ENCODE results near the gene TDG. TPM values are rescaled to one million over a fixed set of nuclear protein-coding genes. Genes with fewer than 3 reads are reported as not detected.

TDG gene
- total RNA-seq, 4 donors from 2014 or later = 5.1 to 17.5 (median 9.0) TPM

GRCh38 chr12:103957865-103958388 is 7.7 kb upstream of the TDG start:
- H3K27me3 ChIP-seq = no peaks in the 10 kb centered on the region
- in situ Hi-C loops (cut with MboI; ENCODE audit: low sequenced_read_pairs in 4 of 4) (loop anchor here in 1 of 4 donors (25.0 kb wide), 1 partner anchor 1154 kb away; the partner anchor contains the start of gene WASHC4), intact Hi-C loops (cut with DNase I; ENCODE audit: low total_unique reads) (loop anchor here (1.0 to 2.0 kb wide), 4 partner anchors 7 to 181 kb away; partner anchors contain the start of genes HSP90B1, NFYB and TDG)
- no peak for TF ChIP-seq POLR2A (IDR thresholded peaks at IDR 0.05)
- TF ChIP-seq, protein P1, sequence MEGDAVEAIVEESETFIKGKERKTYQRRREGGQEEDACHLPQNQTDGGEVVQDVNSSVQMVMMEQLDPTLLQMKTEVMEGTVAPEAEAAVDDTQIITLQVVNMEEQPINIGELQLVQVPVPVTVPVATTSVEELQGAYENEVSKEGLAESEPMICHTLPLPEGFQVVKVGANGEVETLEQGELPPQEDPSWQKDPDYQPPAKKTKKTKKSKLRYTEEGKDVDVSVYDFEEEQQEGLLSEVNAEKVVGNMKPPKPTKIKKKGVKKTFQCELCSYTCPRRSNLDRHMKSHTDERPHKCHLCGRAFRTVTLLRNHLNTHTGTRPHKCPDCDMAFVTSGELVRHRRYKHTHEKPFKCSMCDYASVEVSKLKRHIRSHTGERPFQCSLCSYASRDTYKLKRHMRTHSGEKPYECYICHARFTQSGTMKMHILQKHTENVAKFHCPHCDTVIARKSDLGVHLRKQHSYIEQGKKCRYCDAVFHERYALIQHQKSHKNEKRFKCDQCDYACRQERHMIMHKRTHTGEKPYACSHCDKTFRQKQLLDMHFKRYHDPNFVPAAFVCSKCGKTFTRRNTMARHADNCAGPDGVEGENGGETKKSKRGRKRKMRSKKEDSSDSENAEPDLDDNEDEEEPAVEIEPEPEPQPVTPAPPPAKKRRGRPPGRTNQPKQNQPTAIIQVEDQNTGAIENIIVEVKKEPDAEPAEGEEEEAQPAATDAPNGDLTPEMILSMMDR (IDR thresholded peaks at IDR 0.05 in 4 of 5, conservative IDR thresholded peaks at IDR 0.05 in 1 of 5) = no peak
- ATAC-seq (no peak), DNase-seq (no peak)
- H3K36me3 ChIP-seq = peaks cover 0 to 17% of the 10 kb centered on the region in 2 donors
- no peaks in the 10 kb centered on the region for H3K9me3 ChIP-seq
- peaks cover 22 to 25% of the 10 kb centered on the region in 2 donors for H3K4me1 ChIP-seq
- peak overlapping the region; percentile 81 to 92 (median 92) for H3K27ac ChIP-seq
- H3K4me3 ChIP-seq = peak overlapping the region; percentile 76 to 87 (median 82)

DNA sequence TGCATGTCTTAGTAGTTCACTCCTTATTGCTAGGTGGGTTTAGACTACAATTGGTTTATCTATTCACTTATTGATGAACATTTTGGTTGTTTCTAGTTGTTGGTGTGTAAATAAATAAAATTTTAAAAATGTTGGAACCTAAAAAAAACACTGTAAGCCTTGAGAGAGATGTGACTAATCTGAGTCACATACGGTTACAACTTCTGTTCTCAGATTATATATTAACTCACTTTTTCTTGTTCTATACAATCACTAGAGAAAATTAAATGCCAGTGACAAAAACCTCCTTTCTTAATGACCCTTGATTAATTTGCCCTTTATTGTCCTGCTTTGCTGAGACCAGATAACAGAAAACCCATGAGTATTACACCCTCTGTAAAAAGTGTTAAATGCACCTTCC is 7.1 kb upstream of the TDG start:
- TF ChIP-seq POLR2A (IDR thresholded peaks at IDR 0.05) = no peak
- TF ChIP-seq, protein P1 (IDR thresholded peaks at IDR 0.05 in 4 of 5, conservative IDR thresholded peaks at IDR 0.05 in 1 of 5) = no peak
- in situ Hi-C loops (cut with MboI; ENCODE audit: low sequenced_read_pairs in 4 of 4) = loop anchor here in 1 of 4 donors (25.0 kb wide), 1 partner anchor 1154 kb away; the partner anchor contains the start of gene WASHC4
- peak overlapping the region in 3 of 4 donors; percentile 92 for H3K27ac ChIP-seq

DNA sequence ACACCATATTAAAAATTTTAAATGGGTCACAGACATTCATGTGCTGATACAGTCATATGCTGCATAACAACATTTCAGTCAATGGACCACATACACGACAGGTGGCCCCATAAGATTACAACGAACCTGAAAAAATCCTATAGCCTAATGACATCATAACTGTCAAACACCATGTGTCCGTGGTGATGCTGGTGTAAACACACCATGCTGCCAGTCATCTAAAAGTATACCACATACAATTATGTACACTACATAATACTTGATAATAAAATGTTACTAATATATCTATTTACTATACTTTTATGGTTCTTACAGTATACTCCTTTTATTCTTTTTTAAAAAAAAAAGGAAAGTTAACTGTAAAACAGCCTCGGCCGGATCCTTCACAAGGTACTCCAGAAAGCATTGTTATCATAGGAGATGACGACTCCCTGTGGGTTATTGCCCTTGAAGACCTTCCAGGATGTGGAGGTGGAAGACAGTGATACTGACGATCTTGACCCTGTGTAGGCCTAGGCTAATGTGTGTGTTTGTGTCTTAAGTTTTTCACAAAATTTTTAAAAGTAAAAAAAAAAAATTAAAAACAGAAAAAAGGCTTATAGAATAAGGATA is 5.0 kb upstream of the TDG start:
- Histone ChIP-seq H3K4me1 (peaks cover 18 to 28% of the 10 kb centered on the region in 2 donors), H3K36me3 (no peaks in the 10 kb centered on the region), H3K27me3 (no peaks in the 10 kb centered on the region), H3K27ac (no peak overlapping the region), H3K4me3 (no peak overlapping the region), H3K9me3 (no peaks in the 10 kb centered on the region)
- no peak for ATAC-seq
- TF ChIP-seq POLR2A (IDR thresholded peaks at IDR 0.05) = no peak
- TF ChIP-seq, protein P1 (IDR thresholded peaks at IDR 0.05 in 4 of 5, conservative IDR thresholded peaks at IDR 0.05 in 1 of 5) = no peak
- intact Hi-C loops (cut with DNase I; ENCODE audit: low total_unique reads) = no loop called here
- no peak for DNase-seq
- in situ Hi-C loops (cut with MboI; ENCODE audit: low sequenced_read_pairs in 4 of 4) = loop anchor here in 2 of 4 donors (10.0 to 25.0 kb wide), 2 partner anchors 104 to 1152 kb away; partner anchors contain the start of genes HCFC2 (in 1 of the 2) and WASHC4 (in 1 of the 2)

More for the DNA sequence above, 7.1 kb upstream of the TDG start:
- no peak overlapping the region for H3K4me3 ChIP-seq
- intact Hi-C loops (cut with DNase I; ENCODE audit: low total_unique reads) = no loop called here
- no peaks in the 10 kb centered on the region for H3K27me3 ChIP-seq
- H3K4me1 ChIP-seq = peaks cover 24 to 25% of the 10 kb centered on the region in 2 donors
- H3K9me3 ChIP-seq = no peaks in the 10 kb centered on the region
- H3K36me3 ChIP-seq = peaks cover 0 to 10% of the 10 kb centered on the region in 2 donors
- DNase-seq = no peak
- ATAC-seq = no peak

DNA sequence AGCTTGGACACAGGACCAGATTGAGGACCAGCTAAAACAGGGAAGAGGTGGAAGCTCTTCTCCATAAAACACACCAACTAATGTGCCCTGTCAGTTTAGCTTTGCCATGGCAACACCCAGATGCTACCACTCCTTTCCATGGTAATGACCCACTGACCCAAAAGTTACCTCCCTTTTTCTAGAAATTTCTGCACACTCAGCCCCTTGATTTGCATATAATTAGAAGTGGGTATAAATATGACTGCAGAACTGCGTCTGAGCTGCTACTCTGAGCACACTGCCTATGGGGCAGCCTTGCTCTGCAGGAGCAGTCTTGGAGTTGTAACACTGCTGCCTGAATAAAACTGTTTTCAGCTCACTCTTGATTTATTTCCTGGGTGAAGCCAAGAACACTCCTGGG is 3.2 kb upstream of the TDG start:
- Histone ChIP-seq H3K27me3 (no peaks in the 10 kb centered on the region), H3K4me3 (no peak overlapping the region), H3K36me3 (no peaks in the 10 kb centered on the region), H3K9me3 (no peaks in the 10 kb centered on the region), H3K4me1 (peaks cover 23 to 33% of the 10 kb centered on the region in 2 donors), H3K27ac (no peak overlapping the region)
- no peak for ATAC-seq
- DNase-seq = no peak
- intact Hi-C loops (cut with DNase I; ENCODE audit: low total_unique reads) (no loop called here), in situ Hi-C loops (cut with MboI; ENCODE audit: low sequenced_read_pairs in 4 of 4) (loop anchor here in 2 of 4 donors (10.0 to 25.0 kb wide), 2 partner anchors 102 to 1150 kb away; partner anchors contain the start of genes HCFC2 (in 1 of the 2) and WASHC4 (in 1 of the 2))
- TF ChIP-seq, protein P1 (IDR thresholded peaks at IDR 0.05 in 4 of 5, conservative IDR thresholded peaks at IDR 0.05 in 1 of 5) = no peak
- no peak for TF ChIP-seq POLR2A (IDR thresholded peaks at IDR 0.05)

All from gastrocnemius medialis (tissue), 4 donors.